Heart left ventricle (tissue), 16 donors: ENCODE measurements around the gene PNPLA1. TPM values are rescaled to one million over a fixed set of nuclear protein-coding genes. Genes with fewer than 3 reads are reported as not detected.
A peak's percentile ranks its signal among the peaks of the same experiment; 100 is the strongest.

ENCODE experiments used
- ATAC-seq, 4 donors: fragments of 200-7000 bp; cut with Tn5 transposase; one replicate each; pipeline ENCODE4 v1.9.1; 2020 to 2022; ENCODE audit warnings: moderate library complexity in 4 of 4, mild to moderate bottlenecking in 3 of 4, moderate number of reproducible peaks in 1 of 4
- DNase-seq, 5 donors: peaks; one replicate each; pipeline ENCODE4 v3.0.0-alpha.2; 2020
- H3K27ac ChIP-seq, 12 donors: fragments of 200-600 bp; sonication (generic) in 4 of 12; one replicate each; pipeline versions ENCODE4 v1.5.0 to v1.8.0; 2016 to 2022; ENCODE audit warnings: mild to moderate bottlenecking in 2 of 12
- H3K27me3 ChIP-seq, 9 donors: fragments of 200-600 bp; sonication (generic) in 2 of 9; one replicate each; pipeline versions ENCODE4 v1.5.1 to v1.8.0; 2016 to 2022; ENCODE audit warnings: mild to moderate bottlenecking in 3 of 9
- H3K36me3 ChIP-seq, 9 donors: fragments of 200-600 bp; sonication (generic) in 2 of 9; one replicate each; pipeline versions ENCODE4 v1.5.0 to v1.8.0; 2018 to 2022; ENCODE audit warnings: mild to moderate bottlenecking in 2 of 9
- H3K4me1 ChIP-seq, 12 donors: fragments of 200-600 bp; sonication (generic) in 4 of 12; one replicate each; pipeline versions ENCODE4 v1.5.0 to v1.8.0; 2016 to 2022; ENCODE audit warnings: mild to moderate bottlenecking in 3 of 12
- H3K4me3 ChIP-seq, 12 donors: fragments of 200-600 bp; sonication (generic) in 4 of 12; one replicate each; pipeline versions ENCODE4 v1.5.0 to v1.8.0; 2017 to 2022; ENCODE audit warnings: mild to moderate bottlenecking in 9 of 12, moderate library complexity in 4 of 12
- H3K9me3 ChIP-seq, 12 donors: fragments of 200-600 bp; sonication (generic) in 4 of 12; one replicate each; pipeline versions ENCODE4 v1.5.0 to v1.8.0; 2016 to 2022; ENCODE audit warnings: mild to moderate bottlenecking in 1 of 12
- CTCF ChIP-seq, 12 donors: fragments of 200-600 bp; sonication (generic) in 4 of 12; IDR thresholded peaks; one replicate each; pipeline versions ENCODE4 v1.5.0 to v1.8.0; 2018 to 2022; ENCODE audit warnings: antibody characterized with exemption in 12 of 12, mild to moderate bottlenecking in 5 of 12
- POLR2A ChIP-seq, 2 donors: fragments of 450-650 bp; IDR thresholded peaks; one replicate each; pipeline ENCODE4 v1.6.1; 2017; ENCODE audit warnings: antibody characterized with exemption in 2 of 2, mild to moderate bottlenecking in 2 of 2, moderate library complexity in 2 of 2
- WGBS, 4 donors: extraction: QIAGEN DNeasy Blood & Tissue Kit in 2 of 4; methylation state at CpG; one replicate each; pipeline versions ENCODE4 v1.1.5 to v1.1.7; 2013 to 2018; 5-methylcytosine and 5-hydroxymethylcytosine counted together
- intact Hi-C, 10 donors: fragments of 100-400 bp; cut with DNase I; formaldehyde crosslinking; loops; one replicate each; pipeline versions ENCODE4 v1.11.1 to v1.14.2; 2022
- polyA plus RNA-seq, 2 donors: library from polyadenylated mRNA; stranded (reverse); fragments of 200-250 nt; gene quantifications; one replicate each; pipeline ENCODE4 v1.2.3, GENCODE V29; 2013
- total RNA-seq, 9 donors: library from RNA; depleted of rRNA in 2 of 9; stranded (reverse); fragments of >200 nt in 2 of 9; fragmentation: NEBNext Ultra II Directional in 3 of 9; extraction: Animal tissue kit (Norgen Biotek cat#: 25700) in 3 of 9; gene quantifications; one replicate each; pipeline versions ENCODE4 v1.1.0 to v1.2.4, GENCODE V29; 2016 to 2023
- donor health status: ischemic (EF 13 %, LVEDD 7.1; RV severe dilation, severe dysfunction).
- donor health status: healthy with polysubstance abuse.
- donor health status: DM: no; HTN: yes; CAD: no.
- donor health status: DM: no; HTN: no; CAD: no.
- donor health status: ischemic (EF 25% LVEDD 6.9; RV normal size, moderate dysfunction).
- donor health status: ischemic (EF 25% LVEDD 5.7; RV mildly dilated, moderate dysfunction).
- donor health status: healthy.
- donor health status: DM: yes; HTN: yes; CAD: no.
- donor health status: ischemic (EF 35%, LVEDD 5.7; RV mildly dilated, moderate dysfunction).
- donor health status: nonischemic (EF 11% LVEDD 7.7; RV severe dilation, severe dysfunction).
- donor health status: DM: yes; HTN: yes; CAD: no.
- donor health status: PGD.
- donor health status: ischemic (EF 29% LVEDD 5.4; RV normal size, mild dysfunction).
- donor health status: nonischemic (EF 23%, LVEDD 6.1; RV moderate dilation, normal function).

PNPLA1 gene
- total and polyA plus RNA-seq, 11 donors: 0.06 to 0.41 TPM; not detected in 9

GRCh38 chr6:36298027-36298426 lies 28.2 kb downstream of the PNPLA1 start:
- H3K4me3 ChIP-seq: no peak overlapping the region
- 87 to 91% (median 90%) methylated on average over 4 of the region's 4 CpGs for WGBS, 4 donors
- ATAC-seq (no peak), DNase-seq (no peak)
- no peak overlapping the region for H3K27ac ChIP-seq
- H3K27me3 ChIP-seq: peaks cover 0 to 18% (median 0%) of the 10 kb centered on the region in 9 donors
- H3K4me1 ChIP-seq: peaks cover 0 to 12% (median 0%) of the 10 kb centered on the region in 12 donors
- intact Hi-C loops: no loop called here
- H3K36me3 ChIP-seq: no peaks in the 10 kb centered on the region
- TF ChIP-seq CTCF (IDR thresholded peaks at IDR 0.05) (no peak), POLR2A (IDR thresholded peaks at IDR 0.05) (no peak)
- no peaks in the 10 kb centered on the region for H3K9me3 ChIP-seq

- intact Hi-C loops: loop anchor here in 1 of 10 donors (2.0 kb wide), 1 partner anchor 58 kb away; no protein-coding TSS in a partner anchor
- DNase-seq: no peak
- Histone ChIP-seq H3K36me3 (no peaks in the 10 kb centered on the region), H3K4me3 (no peak overlapping the region), H3K27ac (no peak overlapping the region), H3K4me1 (peaks cover 0 to 12% (median 0%) of the 10 kb centered on the region in 12 donors), H3K27me3 (peaks cover 0 to 21% (median 0%) of the 10 kb centered on the region in 9 donors), H3K9me3 (no peaks in the 10 kb centered on the region)
- no peak for ATAC-seq
- 71 to 83% (median 82%) methylated on average over 10 of the region's 10 CpGs for WGBS, 4 donors
- TF ChIP-seq CTCF (IDR thresholded peaks at IDR 0.05): no peak
- no peak for TF ChIP-seq POLR2A (IDR thresholded peaks at IDR 0.05)
These were observed 31.3 kb downstream of the PNPLA1 start for GRCh38 chr6:36301085-36301658.

- Histone ChIP-seq H3K4me3 (no peak overlapping the region), H3K9me3 (no peaks in the 10 kb centered on the region), H3K4me1 (peaks cover 0 to 8% (median 0%) of the 10 kb centered on the region in 12 donors), H3K27me3 (peaks cover 0 to 21% (median 0%) of the 10 kb centered on the region in 9 donors), H3K36me3 (no peaks in the 10 kb centered on the region), H3K27ac (no peak overlapping the region)
- 50 to 67% (median 56%) methylated on average over 7 of the region's 7 CpGs for WGBS, 4 donors
- no peak for DNase-seq
- no peak for TF ChIP-seq CTCF (IDR thresholded peaks at IDR 0.05)
- TF ChIP-seq POLR2A (IDR thresholded peaks at IDR 0.05): no peak
- intact Hi-C loops: loop anchor here (1.0 to 2.0 kb wide), 3 partner anchors 57 to 59 kb away; no protein-coding TSS in a partner anchor
- no peak for ATAC-seq
These were observed 31.9 kb downstream of the PNPLA1 start for GRCh38 chr6:36301781-36302180.

- Histone ChIP-seq H3K27me3 (peaks cover 0 to 21% (median 0%) of the 10 kb centered on the region in 9 donors), H3K27ac (no peak overlapping the region), H3K4me1 (peaks cover 0 to 5% (median 0%) of the 10 kb centered on the region in 12 donors), H3K36me3 (no peaks in the 10 kb centered on the region), H3K4me3 (no peak overlapping the region), H3K9me3 (no peaks in the 10 kb centered on the region)
- 28 to 36% (median 32%) methylated on average over 11 to 13 of the region's 13 CpGs for WGBS, 4 donors
- DNase-seq (peak; percentile 75 to 89 (median 85)), ATAC-seq (peak; percentile 61 to 92 (median 88))
- TF ChIP-seq CTCF (IDR thresholded peaks at IDR 0.05) (peak; percentile 80 to 95 (median 90)), POLR2A (IDR thresholded peaks at IDR 0.05) (no peak)
- intact Hi-C loops: loop anchor here in 9 of 10 donors (1.0 to 2.0 kb wide), 2 partner anchors 58 kb away; no protein-coding TSS in a partner anchor
These were observed 32.5 kb downstream of the PNPLA1 start for GRCh38 chr6:36302227-36302976.
